HEK293T (cell line): ENCODE results near the gene PHLPP1.
A peak's percentile ranks its signal among the peaks of the same experiment; 100 is the strongest.

Experiments
- ARNT ChIP-seq: fragments of 450-650 bp; IDR thresholded peaks from 2 replicates; pipeline ENCODE4 v1.6.1; 2017; ENCODE audit warnings: mild to moderate bottlenecking
- BHLHE40 ChIP-seq: fragments of 450-650 bp; IDR thresholded peaks from 2 replicates; pipeline ENCODE4 v1.6.1; 2016; ENCODE audit warnings: mild to moderate bottlenecking, moderate library complexity, borderline replicate concordance
- CTBP1 ChIP-seq: fragments of 450-650 bp; IDR thresholded peaks from 2 replicates; pipeline ENCODE4 v1.6.1; 2016; ENCODE audit warnings: borderline replicate concordance
- ELF4 ChIP-seq: fragments of 450-650 bp; IDR thresholded peaks from 2 replicates; pipeline ENCODE4 v1.6.1; 2017; ENCODE audit warnings: antibody characterized with exemption
- FOXK2 ChIP-seq: fragments of 450-650 bp; IDR thresholded peaks from 2 replicates; pipeline ENCODE4 v1.6.1; 2016; ENCODE audit warnings: mild to moderate bottlenecking
- FOXM1 ChIP-seq: fragments of 450-650 bp; IDR thresholded peaks from 2 replicates; pipeline ENCODE4 v1.6.1; 2017; ENCODE audit warnings: mild to moderate bottlenecking, borderline replicate concordance
- HDGF ChIP-seq: fragments of 450-650 bp; IDR thresholded peaks from 2 replicates; pipeline ENCODE4 v1.6.1; 2017; ENCODE audit warnings: antibody characterized with exemption, borderline replicate concordance
- L3MBTL2 ChIP-seq: fragments of 450-650 bp; conservative IDR thresholded peaks from 2 replicates; pipeline ENCODE4 v1.6.1; 2016; ENCODE audit warnings: mild to moderate bottlenecking
- NFRKB ChIP-seq: fragments of 450-650 bp; IDR thresholded peaks from 2 replicates; pipeline ENCODE4 v1.6.1; 2016; ENCODE audit warnings: mild to moderate bottlenecking, moderate library complexity
- SP1 ChIP-seq: fragments of 450-650 bp; IDR thresholded peaks from 2 replicates; pipeline ENCODE4 v1.6.1; 2017
- TARDBP ChIP-seq: fragments of 450-650 bp; IDR thresholded peaks from 2 replicates; pipeline ENCODE4 v1.6.1; 2016
- TF ChIP-seq, protein P1 (sequence below): fragments of 450-650 bp; IDR thresholded peaks from 2 replicates; pipeline ENCODE4 v1.6.1; 2016

GRCh38 chr18:62790871-62791772 lies 75.8 kb downstream of the PHLPP1 start:
- no peak for TF ChIP-seq HDGF
- no peak for TF ChIP-seq TARDBP
- TF ChIP-seq ARNT = no peak
- no peak for TF ChIP-seq BHLHE40
- TF ChIP-seq L3MBTL2 = no peak
- no peak for TF ChIP-seq ELF4
- TF ChIP-seq NFRKB = no peak
- TF ChIP-seq SP1 = no peak
- TF ChIP-seq, protein P1, sequence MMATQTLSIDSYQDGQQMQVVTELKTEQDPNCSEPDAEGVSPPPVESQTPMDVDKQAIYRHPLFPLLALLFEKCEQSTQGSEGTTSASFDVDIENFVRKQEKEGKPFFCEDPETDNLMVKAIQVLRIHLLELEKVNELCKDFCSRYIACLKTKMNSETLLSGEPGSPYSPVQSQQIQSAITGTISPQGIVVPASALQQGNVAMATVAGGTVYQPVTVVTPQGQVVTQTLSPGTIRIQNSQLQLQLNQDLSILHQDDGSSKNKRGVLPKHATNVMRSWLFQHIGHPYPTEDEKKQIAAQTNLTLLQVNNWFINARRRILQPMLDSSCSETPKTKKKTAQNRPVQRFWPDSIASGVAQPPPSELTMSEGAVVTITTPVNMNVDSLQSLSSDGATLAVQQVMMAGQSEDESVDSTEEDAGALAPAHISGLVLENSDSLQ = 0 out of 2 replicates have a peak, but pooled peaks have one; percentile 18
- TF ChIP-seq FOXK2 = no peak
- no peak for TF ChIP-seq FOXM1
- no peak for TF ChIP-seq CTBP1
